RKO (cell line): ENCODE data around the gene ITFG1.
A peak's percentile ranks its signal among the peaks of the same experiment; 100 is the strongest.
"Not testable (repeated sequence)": the region's sequence is repeated elsewhere in the genome, so short reads cannot be mapped to it uniquely, and the experiment has no call there.

Experiments used
- DNase-seq: peaks from one replicate; pipeline ENCODE4 v3.0.0-alpha.2; 2016; ENCODE audit warnings: low spot score

The ITFG1 gene

GRCh38 chr16:47473004-47473403, 12.1 kb upstream of the ITFG1 start:
- DNase-seq = not testable (repeated sequence)

DNA sequence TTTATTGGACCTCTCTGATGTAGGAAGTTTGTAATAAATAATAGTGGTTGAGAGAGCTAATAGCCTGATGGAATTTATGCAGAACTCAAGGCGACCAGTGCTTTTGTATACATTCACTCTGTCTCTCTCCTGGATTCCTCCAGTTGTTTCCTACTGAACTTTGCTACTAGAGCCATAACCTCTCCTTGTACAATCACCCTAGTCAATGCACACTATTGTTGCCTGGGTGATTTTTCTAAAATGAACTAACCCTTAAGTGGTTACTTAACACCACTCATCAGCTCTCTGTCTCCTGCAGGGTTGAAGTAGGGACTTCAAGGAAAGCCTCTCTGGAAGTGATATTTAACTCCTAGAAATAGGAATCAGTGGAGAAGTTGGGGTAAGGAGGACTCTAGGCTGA, 9.9 kb upstream of the ITFG1 start:
- DNase-seq = no peak

DNA sequence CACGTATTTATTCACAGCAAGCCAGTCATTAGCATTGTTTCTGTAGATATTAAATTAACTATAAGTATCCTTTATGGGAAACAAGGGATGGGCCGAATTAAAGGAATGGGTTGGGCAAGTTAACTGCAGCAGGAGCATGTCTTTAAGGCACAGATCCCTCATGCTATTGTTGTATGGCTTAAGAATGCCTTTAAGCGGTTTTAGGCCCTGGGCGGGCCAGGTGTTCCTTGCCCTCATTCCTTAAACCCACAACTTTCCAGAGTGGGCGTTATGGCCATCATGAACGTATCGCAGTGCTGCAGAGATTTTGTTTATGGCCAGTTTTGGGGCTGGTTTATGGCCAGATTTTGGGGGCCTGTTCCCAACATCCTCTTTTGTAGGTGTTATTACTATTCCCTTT, 9.3 kb upstream of the ITFG1 start:
- DNase-seq = no peak

DNA sequence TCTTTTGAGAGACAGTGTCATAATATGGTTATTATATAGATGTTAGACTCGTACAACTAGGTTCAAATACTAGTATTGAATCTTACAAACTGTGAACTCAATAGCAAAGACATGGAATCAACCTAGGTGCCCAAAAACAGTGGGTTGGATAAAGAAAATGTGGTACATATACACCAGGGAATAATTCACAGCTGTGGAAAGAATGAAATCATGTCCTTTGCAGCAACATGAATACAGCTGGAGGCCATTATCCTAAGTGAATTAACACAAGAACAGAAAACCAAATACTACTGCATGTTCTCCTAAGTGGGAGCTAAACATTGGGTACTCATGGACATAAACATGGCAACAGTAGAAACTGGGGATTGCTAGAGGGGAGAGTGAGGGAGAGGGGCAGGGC, 8.4 kb upstream of the ITFG1 start:
- DNase-seq = no peak

GRCh38 chr16:47468070-47468689, 7.3 kb upstream of the ITFG1 start:
- not testable (repeated sequence) for DNase-seq

DNA sequence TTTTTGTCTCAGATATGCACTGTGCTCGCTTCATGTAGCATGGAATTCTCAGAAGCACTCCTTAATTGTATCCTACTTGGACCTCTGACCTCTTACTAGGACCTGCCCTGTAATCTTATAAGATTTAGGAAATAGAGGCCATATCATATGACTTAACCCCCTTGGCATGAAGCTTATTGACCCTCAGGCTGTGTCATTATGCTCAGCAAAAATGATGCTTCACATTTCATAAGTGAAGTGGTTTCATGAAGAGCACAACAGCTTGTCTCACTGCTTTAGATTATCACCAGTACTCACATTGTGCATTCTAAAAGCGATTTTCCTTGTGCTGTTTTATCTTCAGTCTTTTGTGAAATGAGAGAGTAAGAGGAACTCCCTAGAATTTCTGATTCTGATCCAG, 6.6 kb upstream of the ITFG1 start:
- DNase-seq = no peak

- DNase-seq = no peak
Observed at GRCh38 chr16:47465919-47466630, 5.2 kb upstream of the ITFG1 start.

- DNase-seq = no peak
Observed at GRCh38 chr16:47463771-47464624, 3.1 kb upstream of the ITFG1 start.

DNA sequence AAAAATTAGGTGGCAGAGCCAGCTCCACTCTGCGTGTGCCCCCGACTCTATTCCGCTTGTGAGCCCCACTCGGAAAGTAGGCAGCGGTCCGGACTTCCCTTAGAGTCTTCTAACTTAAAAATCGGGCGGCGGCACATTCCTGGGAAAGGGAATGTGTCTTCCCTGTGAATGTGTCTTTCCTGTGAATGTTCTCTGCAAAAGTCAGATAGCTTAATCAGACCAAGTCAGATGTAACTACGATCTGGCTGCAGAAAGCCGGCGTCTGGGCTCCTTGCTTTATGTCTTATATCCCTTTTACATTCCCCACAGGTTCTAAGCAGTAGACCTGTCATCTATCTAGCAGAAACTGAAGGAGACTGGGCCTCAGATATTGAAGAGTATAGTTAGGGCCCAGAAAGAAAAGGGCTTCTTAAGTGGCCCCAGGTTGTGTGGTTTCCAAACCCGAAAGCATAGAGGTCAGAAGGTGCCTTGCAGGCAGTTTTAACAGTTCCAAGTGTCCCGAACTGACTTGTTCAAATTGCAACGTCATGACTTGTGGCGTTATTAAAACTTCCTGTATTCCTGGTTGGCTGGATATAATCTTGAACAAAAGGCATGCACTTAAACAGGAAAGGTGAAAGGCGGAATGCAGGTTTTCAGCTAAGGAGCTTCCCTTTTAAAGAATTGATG, 869 bp upstream of the ITFG1 start:
- DNase-seq = peak; percentile 78

GRCh38 chr16:47460359-47460710, 528 bp downstream of the ITFG1 start:
- peak; percentile 15 for DNase-seq

- DNase-seq = no peak
Observed at GRCh38 chr16:47459603-47460002, 1.3 kb downstream of the ITFG1 start.

DNA sequence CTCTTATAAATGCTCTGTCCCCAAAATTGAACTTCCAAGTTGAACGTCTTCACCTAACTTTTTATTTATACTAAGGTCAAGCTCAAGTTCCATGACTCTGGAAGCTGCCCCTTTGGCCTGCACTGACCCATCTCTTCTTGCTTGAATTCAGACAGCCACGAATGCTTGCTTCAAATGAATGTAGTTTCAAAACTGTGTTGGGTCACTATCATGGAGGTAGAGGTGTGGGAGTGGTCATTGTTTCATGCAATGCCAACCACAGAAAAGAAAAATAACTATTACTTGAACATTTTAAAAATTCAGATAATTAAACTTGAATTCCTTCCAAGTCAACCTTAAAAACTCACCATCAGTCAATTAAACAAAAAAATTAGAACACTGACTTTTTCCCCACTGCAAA, 2.5 kb downstream of the ITFG1 start:
- no peak for DNase-seq

GRCh38 chr16:47449788-47450187, 11.1 kb downstream of the ITFG1 start:
- DNase-seq = no peak

- DNase-seq = no peak
Observed at GRCh38 chr16:47448830-47449575, 11.9 kb downstream of the ITFG1 start.

- no peak for DNase-seq
Observed at GRCh38 chr16:47446431-47446830, 14.4 kb downstream of the ITFG1 start.

DNA sequence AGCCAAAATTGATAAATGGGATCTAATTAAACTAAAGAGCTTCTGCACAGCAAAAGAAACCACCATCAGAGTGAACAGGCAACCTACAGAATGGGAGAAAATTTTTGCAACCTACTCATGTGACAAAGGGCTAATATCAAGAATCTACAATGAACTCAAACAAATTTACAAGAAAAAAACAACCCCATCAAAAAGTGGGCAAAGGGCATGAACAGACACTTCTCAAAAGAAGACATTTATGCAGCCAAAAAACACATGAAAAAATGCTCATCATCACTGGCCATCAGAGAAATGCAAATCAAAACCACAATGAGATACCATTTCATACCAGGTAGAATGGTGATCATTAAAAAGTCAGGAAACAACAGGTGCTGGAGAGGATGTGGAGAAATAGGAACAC, 18.0 kb downstream of the ITFG1 start:
- not testable (repeated sequence) for DNase-seq

DNA sequence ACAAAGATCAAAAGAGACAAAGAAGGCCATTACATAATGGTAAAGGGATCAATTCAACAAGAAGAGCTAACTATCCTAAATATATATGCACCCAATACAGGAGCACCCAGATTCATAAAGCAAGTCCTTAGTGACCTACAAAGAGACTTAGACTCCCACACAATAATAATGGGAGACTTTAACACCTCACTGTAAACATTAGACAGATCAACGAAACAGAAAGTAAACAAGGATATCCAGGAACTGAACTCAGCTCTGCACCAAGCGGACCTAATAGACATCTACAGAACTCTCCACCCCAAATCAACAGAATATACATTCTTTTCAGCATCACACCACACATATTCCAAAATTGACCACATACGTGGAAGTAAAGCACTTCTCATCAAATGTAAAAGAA, 20.8 kb downstream of the ITFG1 start:
- not testable (repeated sequence) for DNase-seq

DNA sequence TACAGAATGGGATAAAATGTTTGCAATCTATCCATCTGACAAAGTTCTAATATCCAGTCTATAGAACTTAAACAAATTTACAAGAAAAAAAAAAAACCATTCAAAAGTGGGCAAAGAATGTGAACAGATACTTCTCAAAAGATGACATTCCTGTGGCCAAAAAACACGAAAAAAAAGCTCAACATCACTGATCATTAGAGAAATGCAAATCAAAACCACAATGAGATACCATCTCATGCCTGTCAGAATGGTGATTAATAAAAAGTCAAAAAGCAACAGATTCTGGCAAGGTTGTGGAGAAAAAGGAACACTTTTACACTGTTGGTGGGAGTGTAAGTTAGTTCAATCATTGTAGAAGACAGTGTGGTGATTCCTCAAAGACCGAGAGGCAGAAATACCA, 26.6 kb downstream of the ITFG1 start:
- DNase-seq = not testable (repeated sequence)

DNA sequence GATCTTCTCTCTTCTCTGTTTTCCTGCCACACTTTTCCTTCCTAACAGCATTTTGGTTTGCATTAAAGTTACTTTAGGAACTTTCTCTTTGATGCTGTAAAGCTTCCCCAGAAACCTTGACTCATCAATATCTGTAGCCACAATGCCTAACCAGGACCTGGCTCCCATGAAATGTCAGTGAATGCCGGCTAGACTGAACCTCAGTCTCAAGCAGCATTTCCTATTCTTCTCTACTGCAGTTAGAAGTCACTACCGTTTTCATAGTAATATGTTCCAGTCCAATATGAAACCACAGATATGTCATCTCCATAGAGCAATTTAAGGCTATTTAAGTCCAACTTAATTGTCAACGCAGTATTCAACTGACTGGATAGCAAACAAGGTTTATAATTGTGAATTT, 28.9 kb downstream of the ITFG1 start:
- no peak for DNase-seq

GRCh38 chr16:47426806-47427205, 34.1 kb downstream of the ITFG1 start:
- DNase-seq = no peak

GRCh38 chr16:47424846-47425245, 36.0 kb downstream of the ITFG1 start:
- DNase-seq = no peak

GRCh38 chr16:47416869-47417268, 44.0 kb downstream of the ITFG1 start:
- DNase-seq = no peak
